CD4-positive, alpha-beta T cell treated with Interleukin-4 for 1 hour (primary cell): ENCODE data around the gene SYT2.
A peak's percentile ranks its signal among the peaks of the same experiment; 100 is the strongest.

Experiments used
- DNase-seq, 2 donors: peaks; one replicate each; pipeline ENCODE4 v3.0.0-alpha.2; 2020 to 2022

The SYT2 gene

DNA sequence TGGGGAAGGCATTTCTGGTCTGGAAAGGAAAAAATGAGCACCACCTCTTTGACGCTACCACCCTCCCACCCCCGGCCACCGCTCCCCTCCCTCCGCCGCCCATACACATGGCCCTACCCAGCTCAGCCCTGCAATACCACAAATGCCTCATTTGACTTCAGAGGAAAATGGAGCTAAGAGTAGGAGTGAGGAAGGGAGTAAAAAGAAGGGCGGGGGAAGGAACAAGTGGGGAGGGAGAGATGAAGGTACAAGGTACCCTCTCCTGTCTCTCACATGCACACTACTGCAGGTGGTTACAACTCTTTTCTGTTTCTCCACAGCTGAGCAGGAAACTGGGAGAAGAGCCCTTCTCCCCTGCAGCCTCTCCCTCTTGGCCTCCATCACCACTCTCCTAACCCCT, 7.1 kb downstream of the SYT2 start:
- no peak for DNase-seq

DNA sequence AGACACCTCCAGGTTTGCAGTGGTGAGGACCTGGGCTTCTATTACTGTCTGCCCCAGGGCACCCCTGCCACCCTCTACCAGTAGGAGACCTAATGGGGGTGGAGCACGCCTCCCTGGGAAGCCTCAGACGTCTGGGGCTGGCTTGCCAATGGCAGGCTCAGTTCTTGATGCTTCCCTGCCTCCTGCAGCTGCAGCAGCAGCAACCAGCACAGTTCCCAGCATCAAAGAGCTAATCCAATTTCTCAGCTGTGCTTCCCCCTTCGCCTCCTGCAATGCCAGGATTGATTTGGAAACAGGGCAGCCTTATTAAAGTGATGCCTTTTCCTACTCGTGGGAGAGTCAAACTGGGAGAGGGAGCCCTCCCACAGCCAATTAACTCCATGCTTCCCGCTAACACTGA, 8.2 kb downstream of the SYT2 start:
- no peak for DNase-seq

DNA sequence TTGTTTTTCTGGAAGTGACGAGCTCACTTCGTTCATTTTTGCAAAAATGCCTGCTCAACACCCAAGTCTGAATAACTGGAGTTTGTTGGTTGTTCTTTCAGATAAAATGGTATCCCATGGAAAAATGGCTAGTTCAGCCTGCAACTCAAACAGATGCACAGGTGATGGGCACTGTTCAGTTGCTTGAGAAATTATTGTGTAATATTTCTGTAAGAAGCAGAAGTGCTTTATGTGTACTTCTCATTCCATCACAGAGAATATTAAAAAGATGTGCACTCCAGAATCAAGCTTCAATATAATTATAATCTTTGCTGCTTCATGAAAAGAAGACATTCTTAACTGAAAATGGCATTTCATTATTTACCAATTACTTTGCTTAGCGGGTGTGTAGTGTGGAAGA, 9.1 kb downstream of the SYT2 start:
- DNase-seq: no peak

DNA sequence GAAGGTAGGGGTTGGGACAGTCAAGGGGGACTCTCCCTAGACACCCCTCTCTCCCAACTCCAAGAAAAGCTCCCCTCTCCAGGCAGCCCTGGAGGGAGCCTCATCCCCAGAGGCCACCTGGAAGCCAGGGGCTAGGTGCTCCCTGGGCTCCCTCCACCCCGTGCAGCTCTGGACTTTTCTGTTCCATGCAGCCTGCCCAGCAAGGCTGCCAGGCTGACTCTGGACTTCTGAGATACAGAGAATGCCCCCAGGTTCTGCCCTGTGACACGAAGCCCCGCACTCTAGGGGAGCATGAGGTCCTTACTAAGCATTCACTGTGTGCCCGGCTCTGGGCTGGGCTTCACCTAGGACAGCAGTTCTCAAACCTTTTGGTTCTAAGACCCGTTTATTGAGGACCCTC, 10.2 kb downstream of the SYT2 start:
- DNase-seq: no peak

GRCh38 chr1:202698276-202698675, 12.0 kb downstream of the SYT2 start:
- no peak for DNase-seq

- DNase-seq: no peak
These were observed 13.2 kb downstream of the SYT2 start for GRCh38 chr1:202697038-202697437.

DNA sequence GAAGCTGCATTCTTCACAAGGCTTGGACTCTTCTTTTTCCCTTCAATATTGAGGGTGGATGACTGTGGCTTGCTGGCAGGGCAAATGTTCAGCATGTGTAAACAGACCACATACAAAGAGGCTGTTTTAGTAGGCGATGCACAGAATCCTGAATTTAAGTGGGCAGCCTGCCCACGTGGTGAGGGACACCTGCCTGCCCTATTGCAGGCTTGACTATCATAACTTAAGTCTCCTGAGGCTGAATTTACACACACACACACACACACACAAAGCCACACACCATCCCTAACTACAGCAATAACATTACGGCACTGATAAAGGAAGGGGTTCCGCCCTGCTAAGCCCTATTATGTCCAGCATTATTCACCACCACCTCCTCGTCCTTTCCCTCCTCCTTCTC, 15.9 kb downstream of the SYT2 start:
- DNase-seq: no peak

- DNase-seq: peak; percentile 42 to 49
These were observed 17.2 kb downstream of the SYT2 start for GRCh38 chr1:202692959-202693555.

DNA sequence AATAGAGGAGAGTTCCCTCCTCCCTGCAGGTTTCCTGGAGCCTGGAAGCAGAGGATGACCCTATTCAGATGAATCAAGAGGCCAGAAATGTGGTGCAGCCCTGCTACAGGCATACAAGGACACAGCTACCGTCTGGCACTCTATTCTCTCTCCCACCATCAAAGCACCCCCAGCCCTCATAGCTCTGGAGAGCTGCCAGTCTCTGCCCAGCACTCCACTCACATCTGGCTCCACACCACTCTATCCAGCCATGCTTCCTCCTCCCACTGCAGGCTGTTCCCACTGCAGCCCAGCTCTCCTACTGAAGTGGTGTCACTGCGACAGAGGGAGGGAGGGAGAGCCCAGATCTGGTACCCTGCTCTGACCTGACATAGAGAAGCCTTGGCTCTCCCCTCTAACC, 18.4 kb downstream of the SYT2 start:
- no peak for DNase-seq

GRCh38 chr1:202689493-202690342, 20.5 kb downstream of the SYT2 start:
- DNase-seq: no peak

GRCh38 chr1:202689082-202689481, 21.2 kb downstream of the SYT2 start:
- no peak for DNase-seq

DNA sequence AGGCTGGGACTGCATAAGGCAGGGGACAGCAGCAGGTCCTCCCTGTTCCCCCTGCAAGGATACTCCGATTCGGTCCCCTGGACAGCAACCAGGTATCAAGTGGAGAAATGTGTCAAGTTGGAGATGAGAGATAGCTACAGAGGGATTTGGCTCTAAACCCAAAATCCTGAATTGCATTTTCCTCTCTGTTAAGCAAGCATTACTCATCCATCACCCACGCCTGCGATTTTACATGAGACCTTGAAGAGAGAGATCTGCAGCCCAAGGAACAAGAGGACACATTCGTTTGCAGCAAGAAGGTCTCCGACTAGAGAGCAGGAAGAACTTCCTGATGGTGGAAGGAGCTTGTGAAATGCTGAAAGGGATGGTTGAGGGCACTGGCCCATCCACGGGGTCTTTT, 21.9 kb downstream of the SYT2 start:
- no peak for DNase-seq

GRCh38 chr1:202687798-202688197, 22.5 kb downstream of the SYT2 start:
- DNase-seq: no peak

GRCh38 chr1:202687370-202687769, 22.9 kb downstream of the SYT2 start:
- DNase-seq: no peak

GRCh38 chr1:202685641-202686040, 24.6 kb downstream of the SYT2 start:
- no peak for DNase-seq

- DNase-seq: no peak
These were observed 25.5 kb downstream of the SYT2 start for GRCh38 chr1:202684716-202685115.

- DNase-seq: no peak
These were observed 27.2 kb downstream of the SYT2 start for GRCh38 chr1:202683029-202683428.

DNA sequence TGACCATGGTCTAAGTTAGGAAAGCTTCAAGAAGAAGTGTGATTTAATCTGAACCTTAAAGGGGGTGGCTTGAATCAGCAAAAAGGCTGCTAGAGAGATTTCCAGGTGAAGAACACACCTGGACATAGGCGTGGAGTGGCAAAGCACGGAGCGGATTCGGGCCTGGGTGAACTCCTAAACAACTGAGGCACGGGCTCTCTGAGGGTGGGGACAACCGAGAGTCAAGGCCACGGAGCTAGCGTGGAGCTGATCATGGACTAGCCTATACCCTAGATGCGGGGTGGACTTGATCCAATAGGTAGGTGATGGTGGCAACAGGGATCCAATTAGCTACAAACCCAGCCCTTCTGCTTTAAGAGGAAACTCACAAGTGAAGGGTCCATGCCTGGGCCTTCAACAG, 27.8 kb downstream of the SYT2 start:
- no peak for DNase-seq

DNA sequence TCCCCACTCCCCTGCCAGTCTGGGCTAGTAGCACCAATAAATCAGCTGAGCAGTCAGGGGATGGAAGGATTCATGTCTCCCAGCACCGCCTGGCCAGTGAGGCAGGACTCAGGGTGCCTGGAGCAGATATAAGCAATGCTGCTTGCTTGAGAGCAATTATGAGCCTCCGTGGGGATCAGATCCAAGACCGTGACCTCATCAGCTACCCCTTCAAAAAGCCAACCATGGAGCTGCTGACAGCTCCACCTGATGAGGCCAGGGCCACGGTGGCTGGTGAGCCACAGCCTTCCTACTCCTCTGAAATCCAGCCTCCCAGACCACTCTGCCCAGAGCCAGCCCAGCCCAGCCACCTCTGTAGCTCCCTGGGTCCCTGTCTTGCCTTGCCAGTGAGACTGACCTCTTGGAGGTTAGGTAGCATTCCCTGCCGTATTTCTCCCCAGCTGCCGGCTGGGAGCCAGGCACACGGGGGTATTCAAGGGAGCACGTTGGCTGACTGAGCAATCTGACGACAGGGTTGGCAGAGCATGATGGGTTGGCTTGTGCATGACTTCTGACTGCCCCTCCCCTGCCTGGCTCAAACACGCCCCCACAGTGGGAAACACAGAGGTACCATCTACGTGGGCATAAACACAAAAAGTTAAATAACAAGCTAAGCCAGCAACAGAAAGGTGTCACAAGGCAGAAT, 28.4 kb downstream of the SYT2 start:
- no peak for DNase-seq

GRCh38 chr1:202680586-202681352, 29.5 kb downstream of the SYT2 start:
- no peak for DNase-seq

- no peak for DNase-seq
These were observed 30.7 kb downstream of the SYT2 start for GRCh38 chr1:202679406-202680177.

GRCh38 chr1:202677433-202677832, 32.8 kb downstream of the SYT2 start:
- no peak for DNase-seq

DNA sequence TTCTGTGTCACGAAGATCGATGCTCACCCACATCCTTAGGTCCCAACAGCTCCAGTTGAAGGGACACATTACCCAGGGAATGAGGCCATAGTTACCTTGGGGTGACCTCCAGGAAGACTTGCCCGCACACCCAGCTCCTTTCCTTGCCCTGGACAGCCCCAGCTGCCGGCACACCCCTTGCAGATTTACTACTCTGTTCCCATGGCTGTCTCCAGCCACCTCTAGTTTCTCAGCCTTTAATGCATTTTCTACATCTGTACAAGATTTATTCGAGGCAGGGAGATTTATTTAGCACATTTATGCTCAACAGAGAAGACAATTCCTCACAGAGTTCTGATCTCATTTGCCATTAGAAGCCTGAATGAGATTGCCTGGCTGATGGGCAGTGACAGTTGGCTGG, 36.7 kb downstream of the SYT2 start:
- no peak for DNase-seq
